ENCODE results near the gene ROR2.
"Not testable (repeated sequence)": the region's sequence is repeated elsewhere in the genome, so short reads cannot be mapped to it uniquely, and the experiment has no call there.

The ROR2 gene

GRCh38 chr9:91541734-91542133 lies 408.3 kb downstream of the ROR2 start:
- DNase-seq = no peak

DNA sequence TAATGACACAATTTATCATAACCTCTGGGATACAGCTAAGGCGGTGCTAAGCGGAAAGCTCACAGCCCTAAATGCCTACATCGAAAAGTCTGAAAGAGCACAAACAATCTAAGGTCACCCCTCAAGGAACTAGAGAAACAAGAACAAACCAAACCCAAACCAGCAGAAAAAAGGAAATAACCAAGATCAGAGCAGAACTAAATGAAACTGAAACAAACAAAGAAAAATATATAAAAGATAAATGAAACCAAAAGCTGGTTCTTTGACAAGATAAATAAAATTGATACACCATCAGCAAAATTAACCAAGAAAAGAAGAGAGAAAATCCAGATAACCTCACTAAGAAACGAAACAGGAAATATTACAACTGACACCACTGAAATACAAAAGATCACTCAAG lies 409.5 kb downstream of the ROR2 start:
- DNase-seq = not testable (repeated sequence)

DNA sequence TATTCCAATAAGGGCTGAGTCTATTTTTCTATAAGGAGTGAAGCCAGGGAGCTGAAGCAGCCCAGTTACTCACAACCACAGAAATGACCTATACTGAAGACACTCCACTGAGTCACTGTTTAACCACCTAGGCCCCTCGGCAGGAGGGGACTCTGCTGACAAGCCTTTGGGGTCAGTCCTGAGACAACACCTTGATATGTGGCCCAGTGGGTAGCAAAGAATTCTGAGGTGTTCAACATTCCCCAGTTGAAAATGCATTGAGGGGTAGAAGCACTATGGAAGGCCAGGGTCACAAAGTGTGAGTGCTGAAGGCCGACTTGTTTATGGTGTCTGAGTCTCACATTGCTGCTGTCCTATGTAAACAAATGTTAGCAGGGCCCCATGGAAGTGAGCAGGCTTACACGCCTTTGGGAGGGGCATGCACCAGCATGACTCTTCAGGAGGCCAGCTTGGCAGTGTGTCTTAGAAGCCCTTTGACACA lies 413.8 kb downstream of the ROR2 start:
- DNase-seq = no peak

- DNase-seq = no peak
Observed at GRCh38 chr9:91534374-91534773, 415.7 kb downstream of the ROR2 start.

- DNase-seq = no peak
Observed at GRCh38 chr9:91533382-91533781, 416.6 kb downstream of the ROR2 start.

DNA sequence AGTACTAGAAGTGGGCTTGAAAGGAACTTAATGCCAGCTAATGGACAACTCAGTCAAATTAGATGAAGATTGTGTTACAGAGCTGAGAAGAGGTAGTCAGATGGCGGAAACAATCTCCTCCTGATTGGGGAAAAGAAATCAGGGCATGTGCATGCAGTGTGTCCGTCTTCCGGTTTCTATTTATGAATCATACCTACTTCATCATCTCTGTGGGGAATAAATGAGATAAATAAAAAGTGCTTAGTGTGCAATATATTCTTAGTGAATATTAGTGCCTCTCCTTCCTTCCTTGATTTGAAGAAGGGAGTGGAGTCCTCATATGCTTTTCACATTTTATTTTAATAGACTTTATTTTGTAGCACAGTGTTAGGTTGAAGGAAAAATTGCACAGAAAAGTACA lies 417.7 kb downstream of the ROR2 start:
- no peak for DNase-seq

DNA sequence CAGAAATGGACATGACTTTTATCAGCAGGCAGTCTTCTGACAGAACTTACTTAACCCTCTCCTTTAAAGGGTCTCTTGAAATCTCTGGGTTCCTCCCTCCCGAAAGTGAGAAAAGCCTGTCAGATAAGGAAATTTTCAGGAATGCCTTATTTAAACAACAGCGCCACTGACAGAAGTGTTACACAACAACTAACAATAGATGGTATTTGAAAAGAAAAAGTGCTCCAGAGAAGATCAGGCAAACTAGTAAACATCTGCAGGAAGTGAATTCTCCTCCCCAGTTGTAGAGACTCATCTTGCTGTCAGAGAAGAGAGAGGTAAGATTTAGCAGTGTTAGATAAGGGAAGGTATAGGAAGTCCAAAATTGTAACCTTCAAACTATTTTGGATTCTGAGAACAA lies 419.2 kb downstream of the ROR2 start:
- DNase-seq = no peak

DNA sequence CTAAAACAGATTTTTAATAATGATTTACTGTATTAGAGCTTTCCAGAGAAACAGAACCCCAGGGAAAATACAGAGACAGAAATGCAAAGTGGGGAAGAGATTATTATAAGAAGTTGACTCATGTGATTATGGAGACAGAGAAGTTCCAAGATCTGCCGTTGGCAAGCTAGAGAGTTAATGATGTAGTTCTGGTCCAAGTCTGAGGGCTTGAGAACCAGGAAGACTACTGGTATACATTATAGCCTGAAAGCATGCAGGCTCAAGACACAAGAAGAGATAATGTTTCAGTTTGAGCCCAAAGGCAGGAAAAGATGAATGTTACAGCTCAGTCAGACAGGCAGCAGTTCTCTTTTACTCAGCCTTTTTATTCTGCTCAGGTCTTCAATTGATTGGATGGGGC lies 427.5 kb downstream of the ROR2 start:
- no peak for DNase-seq

DNA sequence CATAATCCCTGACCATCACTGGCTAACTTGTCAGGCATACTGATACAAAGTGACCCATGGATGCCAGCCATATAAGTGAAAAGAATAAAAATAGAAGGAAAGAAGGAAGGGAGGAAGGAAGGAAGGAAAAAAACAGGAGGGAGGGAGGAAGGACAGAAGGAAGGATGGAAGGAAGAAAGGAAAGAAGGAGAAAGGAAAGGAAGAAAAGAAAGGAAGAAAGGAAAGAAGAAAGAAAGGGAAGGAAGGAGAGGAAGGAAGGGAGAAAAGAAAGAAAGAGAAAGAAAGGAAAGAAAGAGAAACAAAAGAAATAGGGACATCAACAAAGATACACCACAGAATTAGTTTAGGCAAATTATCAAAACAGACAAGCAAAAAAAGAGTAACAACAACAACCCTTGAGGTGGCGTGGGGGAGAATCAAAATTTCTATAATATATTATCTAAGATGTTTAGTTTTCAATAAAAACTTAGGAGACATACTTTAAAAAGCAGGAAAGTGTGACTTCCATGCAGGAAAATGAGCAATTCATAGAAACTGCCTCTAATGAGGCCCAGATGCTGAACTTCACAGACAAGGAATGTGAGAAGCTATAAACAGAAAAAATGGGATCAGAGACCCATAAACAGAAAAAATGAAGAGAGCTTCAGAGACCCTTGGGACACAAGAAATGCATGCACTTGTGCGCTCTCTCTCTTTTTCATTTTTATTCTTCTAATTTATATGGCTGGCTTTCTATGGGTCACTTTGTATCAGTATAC lies 430.3 kb downstream of the ROR2 start:
- DNase-seq = no peak

GRCh38 chr9:91518462-91518861 lies 431.6 kb downstream of the ROR2 start:
- no peak for DNase-seq

DNA sequence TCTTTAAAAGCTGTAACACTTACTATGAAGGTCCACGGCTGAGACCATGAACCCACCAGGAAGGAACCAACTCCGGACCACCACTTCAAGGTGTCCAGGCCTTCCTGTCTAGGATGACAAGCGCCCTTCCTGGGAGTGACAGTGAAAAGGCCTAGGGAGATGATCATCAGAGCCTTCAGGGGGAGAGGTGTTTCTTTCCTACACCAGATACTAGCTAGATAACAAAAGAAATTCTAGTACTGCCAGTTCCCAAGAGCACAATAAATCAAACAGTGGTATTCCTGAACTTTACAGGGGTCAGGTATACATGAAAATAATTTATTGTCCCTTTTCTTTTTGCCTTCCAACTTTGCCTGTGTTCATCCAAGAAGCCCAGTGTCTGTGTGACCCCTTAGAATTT lies 432.2 kb downstream of the ROR2 start:
- no peak for DNase-seq

- DNase-seq = not testable (repeated sequence)
Observed at GRCh38 chr9:91517332-91517731, 432.7 kb downstream of the ROR2 start.

GRCh38 chr9:91516777-91517176 lies 433.3 kb downstream of the ROR2 start:
- DNase-seq = no peak

DNA sequence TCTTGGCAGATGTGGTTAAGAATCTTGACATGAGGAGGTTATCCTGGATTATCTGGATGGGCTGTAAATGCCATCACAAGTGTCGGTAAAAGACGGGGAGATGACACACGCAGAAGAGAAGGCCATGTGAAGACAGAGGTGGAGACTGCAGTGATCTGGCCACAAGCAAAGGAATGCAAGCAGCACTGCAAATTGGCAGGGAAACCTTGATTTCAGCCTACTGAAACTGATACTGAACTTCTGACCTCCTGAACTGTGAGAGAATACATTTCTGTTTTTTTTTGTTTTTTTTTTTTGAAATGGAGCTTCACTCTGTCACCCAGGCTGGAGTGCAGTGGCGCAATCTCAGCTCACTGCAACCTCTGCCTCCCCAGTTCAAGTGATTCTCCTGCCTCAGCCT lies 433.9 kb downstream of the ROR2 start:
- DNase-seq = no peak

DNA sequence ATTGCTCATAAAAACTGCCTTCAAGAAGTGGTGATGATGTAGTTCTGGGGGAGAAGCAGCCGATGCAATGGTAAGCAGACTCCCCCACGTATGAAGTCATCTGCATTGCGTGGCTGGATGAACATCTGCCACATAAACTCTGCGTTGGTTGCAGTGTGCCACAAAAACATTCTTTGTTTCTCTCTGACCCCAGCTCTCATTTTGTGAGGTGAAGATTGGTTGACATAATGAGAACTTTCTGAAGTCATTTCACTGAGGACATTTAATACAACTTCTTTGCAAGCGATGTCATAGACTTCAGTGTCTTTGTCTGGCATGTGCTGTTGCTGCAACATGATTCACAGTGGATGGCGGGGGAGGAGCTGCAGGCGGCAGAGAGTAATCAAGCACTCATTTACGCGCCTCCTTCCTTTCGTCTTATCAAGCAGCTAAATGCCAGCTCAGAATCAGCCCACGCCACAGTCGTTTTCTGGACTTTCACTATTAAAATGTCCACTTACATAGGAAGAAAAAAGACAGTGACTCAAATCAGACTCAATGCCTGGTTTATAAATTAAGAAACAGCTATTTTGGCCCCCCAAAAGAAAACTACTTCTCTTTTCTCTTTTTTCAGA lies 434.8 kb downstream of the ROR2 start:
- no peak for DNase-seq
